ENCODE measurements around the gene MARS1.

DNA sequence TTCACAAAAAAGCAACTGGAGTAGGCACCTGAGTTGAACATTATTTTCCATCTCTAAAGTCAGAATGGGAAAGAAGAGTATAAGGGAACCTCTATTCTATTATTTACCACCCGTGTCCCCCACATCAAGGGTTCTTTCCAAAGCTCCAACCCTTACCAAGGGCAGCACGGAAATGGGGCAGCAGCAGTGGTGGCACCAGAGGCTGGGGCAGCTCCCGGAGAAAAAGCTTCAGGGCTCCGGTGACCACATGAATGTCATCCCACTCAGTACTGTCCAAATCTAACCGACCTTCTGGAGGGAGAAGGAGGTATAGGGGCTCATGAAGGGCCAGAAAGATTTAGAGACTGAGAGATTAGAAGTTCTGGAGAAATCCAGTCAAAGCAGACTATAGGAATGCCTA is 14.0 kb upstream of the MARS1 start:
- TF ChIP-seq, protein P1, sequence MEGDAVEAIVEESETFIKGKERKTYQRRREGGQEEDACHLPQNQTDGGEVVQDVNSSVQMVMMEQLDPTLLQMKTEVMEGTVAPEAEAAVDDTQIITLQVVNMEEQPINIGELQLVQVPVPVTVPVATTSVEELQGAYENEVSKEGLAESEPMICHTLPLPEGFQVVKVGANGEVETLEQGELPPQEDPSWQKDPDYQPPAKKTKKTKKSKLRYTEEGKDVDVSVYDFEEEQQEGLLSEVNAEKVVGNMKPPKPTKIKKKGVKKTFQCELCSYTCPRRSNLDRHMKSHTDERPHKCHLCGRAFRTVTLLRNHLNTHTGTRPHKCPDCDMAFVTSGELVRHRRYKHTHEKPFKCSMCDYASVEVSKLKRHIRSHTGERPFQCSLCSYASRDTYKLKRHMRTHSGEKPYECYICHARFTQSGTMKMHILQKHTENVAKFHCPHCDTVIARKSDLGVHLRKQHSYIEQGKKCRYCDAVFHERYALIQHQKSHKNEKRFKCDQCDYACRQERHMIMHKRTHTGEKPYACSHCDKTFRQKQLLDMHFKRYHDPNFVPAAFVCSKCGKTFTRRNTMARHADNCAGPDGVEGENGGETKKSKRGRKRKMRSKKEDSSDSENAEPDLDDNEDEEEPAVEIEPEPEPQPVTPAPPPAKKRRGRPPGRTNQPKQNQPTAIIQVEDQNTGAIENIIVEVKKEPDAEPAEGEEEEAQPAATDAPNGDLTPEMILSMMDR (IDR thresholded peaks at IDR 0.05) = no peak
- TF ChIP-seq POLR2A (IDR thresholded peaks at IDR 0.05) = no peak
